HG02943 (cell line): ENCODE measurements around the gene UBE2D2.

ENCODE experiments used
- ATAC-seq: cut with Tn5 transposase; IDR thresholded peaks from one replicate; pipeline ENCODE4 v1.9.1; 2021; ENCODE audit warnings: mild to moderate bottlenecking, low read depth, moderate library complexity; ENCODE audit not compliant: unreplicated experiment

UBE2D2 gene

GRCh38 chr5:139671096-139671841 is 110.1 kb downstream of the UBE2D2 start:
- ATAC-seq, result no peak

GRCh38 chr5:139675213-139675612 is 114.1 kb downstream of the UBE2D2 start:
- no peak for ATAC-seq

- ATAC-seq, result no peak
Measured at GRCh38 chr5:139675825-139676224, 114.7 kb downstream of the UBE2D2 start.

- ATAC-seq, result no peak
Measured at GRCh38 chr5:139676406-139676805, 115.3 kb downstream of the UBE2D2 start.

GRCh38 chr5:139676951-139677735 is 116.0 kb downstream of the UBE2D2 start:
- no peak for ATAC-seq
